NCI-H2029 (cell line): Measurements from ENCODE around the gene ARMC3.
"Not testable (repeated sequence)": the region's sequence is repeated elsewhere in the genome, so short reads cannot be mapped to it uniquely, and the experiment has no call there.

Experiments used
- DNase-seq: peaks from one replicate; lab custom pipeline; 2025; lab: John Stamatoyannopoulos, UW

ARMC3 gene

GRCh38 chr10:23072593-23072992 is 144.7 kb downstream of the ARMC3 start:
- DNase-seq: not testable (repeated sequence)

GRCh38 chr10:23073527-23073926 is 145.7 kb downstream of the ARMC3 start:
- no peak for DNase-seq

DNA sequence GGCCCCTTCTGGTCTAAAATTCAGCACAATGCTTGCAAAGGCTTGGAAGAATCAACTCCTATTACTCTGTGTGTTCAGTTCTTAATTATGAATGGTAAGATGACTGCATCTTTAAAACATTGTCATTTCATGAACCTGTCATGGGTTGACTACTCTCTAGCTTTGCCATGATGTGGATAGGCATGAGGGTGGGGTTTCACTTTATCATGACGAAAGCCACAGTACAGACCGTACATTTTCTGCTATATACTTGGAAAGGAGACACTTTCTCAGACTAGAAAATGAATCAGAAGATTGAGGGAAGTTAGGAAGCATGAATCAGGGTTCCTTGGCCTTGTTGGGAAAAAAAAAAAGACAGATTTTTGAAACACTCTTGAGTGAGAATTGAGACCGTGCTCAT is 147.8 kb downstream of the ARMC3 start:
- DNase-seq: no peak

GRCh38 chr10:23078114-23078513 is 150.3 kb downstream of the ARMC3 start:
- DNase-seq: no peak

DNA sequence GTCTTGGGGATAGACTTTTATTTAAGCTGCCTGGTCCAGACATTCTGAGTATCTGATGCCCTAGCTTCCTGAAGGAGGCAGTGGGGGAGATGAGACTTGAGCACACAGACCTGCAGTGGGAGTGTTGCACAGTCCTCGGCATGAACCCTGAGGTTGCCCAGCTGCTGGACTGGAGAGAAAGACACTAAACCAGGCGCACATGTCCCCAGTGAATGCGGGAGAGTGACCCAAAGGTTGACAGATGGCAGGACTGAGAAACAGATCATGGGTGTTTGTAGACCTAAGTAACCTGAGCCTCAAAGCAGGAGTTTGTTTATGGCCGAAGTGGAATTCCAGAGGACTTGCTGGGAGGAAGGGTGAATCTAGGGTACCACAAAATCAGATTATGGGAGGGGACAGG is 151.8 kb downstream of the ARMC3 start:
- DNase-seq: no peak

GRCh38 chr10:23080262-23080661 is 152.4 kb downstream of the ARMC3 start:
- no peak for DNase-seq

GRCh38 chr10:23081221-23081750 is 153.4 kb downstream of the ARMC3 start:
- no peak for DNase-seq

- no peak for DNase-seq
These were observed 154.0 kb downstream of the ARMC3 start for GRCh38 chr10:23081891-23082290.
